ENCODE data around the gene NMUR2.

GRCh38 chr5:152404494-152404893 lies 585 bp downstream of the NMUR2 start:
- TF ChIP-seq CTCF (IDR thresholded peaks at IDR 0.05) (no peak), POLR2A (IDR thresholded peaks at IDR 0.05) (no peak)
